HepG2 (cell line): ENCODE data around the gene PRKAG3. TPM values are rescaled to one million over a fixed set of nuclear protein-coding genes. Genes with fewer than 3 reads are reported as not detected.

Source experiments
- ATAC-seq: fragments of 200-7000 bp; cut with Tn5 transposase; 3 replicates; pipeline ENCODE4 v1.9.1; 2020; ENCODE audit warnings: mild to moderate bottlenecking, moderate library complexity
- BruUV-seq: library from RNA; stranded (reverse); fragments of 400-500 nt; replicated peaks from 2 replicates; lab custom pipeline; 2021; lab: Mats Ljungman, UMichigan
- CTCF ChIA-PET: fragments of 300-600 bp; formaldehyde crosslinking; extraction: SDS; loops from one replicate; lab custom pipeline; 2021; ENCODE audit warnings: low total read pairs, inconsistent platforms, low intra/inter-chr PET ratio; lab: Yijun Ruan, JAX
- POLR2A ChIA-PET: fragments of 350-600 bp; sonication (Branson Sonifier 250); formaldehyde crosslinking; loops from one replicate; lab custom pipeline; 2020; ENCODE audit warnings: antibody characterized with exemption, inconsistent platforms; lab: Yijun Ruan, JAX
- DNase-seq: peaks from one replicate; pipeline ENCODE4 v3.0.0-alpha.2; 2015; ENCODE audit warnings: low spot score
- FAIRE-seq: peaks from 3 replicates; lab custom pipeline; 2011; peaks lifted over from hg19 to GRCh38; lab: Jason Lieb, UNC
- H2AFZ ChIP-seq: one replicate; pipeline ENCODE4 v1.6.1; 2011; ENCODE audit warnings: low read length, inconsistent platforms
- H3K27ac ChIP-seq: fragments of 300-600 bp; 3 replicates; pipeline ENCODE4 v1.8.0; 2011; ENCODE audit warnings: mixed run types, mild to moderate bottlenecking, mixed read lengths, low read length, inconsistent platforms; ENCODE audit not compliant: insufficient read depth; ENCODE audit errors: extremely low read length
- H3K27me3 ChIP-seq, 2 experiments: fragments of 200-600 bp in 1 of 2; 2 replicates in 1 of 2; 3 replicates in 1 of 2; pipeline versions ENCODE4 v1.6.0 to v1.8.0; 2011; ENCODE audit warnings: low read length in 2 of 2, mild to moderate bottlenecking in 2 of 2, moderate library complexity in 2 of 2, inconsistent platforms in 1 of 2; ENCODE audit not compliant: insufficient read depth in 2 of 2, control insufficient read depth in 1 of 2
- H3K36me3 ChIP-seq, 2 experiments: fragments of 200-600 bp in 1 of 2; replicated peaks in 1 of 2; 2 replicates in 1 of 2; 3 replicates in 1 of 2; pipeline versions ENCODE4 v1.5.1 to v1.8.0; 2011; ENCODE audit warnings: low read length in 2 of 2, inconsistent platforms in 1 of 2; ENCODE audit not compliant: insufficient read depth in 2 of 2, control insufficient read depth in 1 of 2
- H3K4me1 ChIP-seq: 2 replicates; pipeline ENCODE4 v1.5.1; 2012; ENCODE audit warnings: low read length, inconsistent platforms; ENCODE audit not compliant: insufficient read depth
- H3K4me2 ChIP-seq: 2 replicates; pipeline ENCODE4 v1.6.0; 2011; ENCODE audit warnings: low read depth, low read length, inconsistent platforms
- H3K4me3 ChIP-seq, 3 experiments: fragments of 200-600 bp in 1 of 3; sonication (generic), shearing (Covaris generic) in 1 of 3; replicated peaks in 1 of 3; 2 replicates each; pipeline ENCODE4 v1.5.1; 2011 to 2016; ENCODE audit warnings: low read length in 3 of 3, inconsistent platforms in 2 of 3, low read depth in 2 of 3, mild to moderate bottlenecking in 2 of 3, control low read depth in 1 of 3, mixed read lengths in 1 of 3; ENCODE audit not compliant: insufficient read depth in 1 of 3
- H3K79me2 ChIP-seq: one replicate; pipeline ENCODE4 v1.6.1; 2011; ENCODE audit warnings: low read length, inconsistent platforms; ENCODE audit not compliant: insufficient read depth
- H3K9ac ChIP-seq: 2 replicates; pipeline ENCODE4 v1.6.0; 2011; ENCODE audit warnings: mild to moderate bottlenecking, low read depth, low read length, inconsistent platforms; ENCODE audit not compliant: insufficient read depth
- H3K9me3 ChIP-seq: 2 replicates; pipeline ENCODE4 v1.5.1; 2012; ENCODE audit warnings: mild to moderate bottlenecking, low read length
- H4K20me1 ChIP-seq: 2 replicates; pipeline ENCODE4 v1.6.0; 2011; ENCODE audit warnings: inconsistent platforms, mild to moderate bottlenecking, low read length, moderate library complexity; ENCODE audit not compliant: insufficient read depth
- EZH2 ChIP-seq: conservative IDR thresholded peaks from 2 replicates; pipeline ENCODE4 v1.6.1; 2012; ENCODE audit warnings: mild to moderate bottlenecking, low read depth, low read length, moderate library complexity
- TBX3 ChIP-seq: fragments of 450-650 bp; IDR thresholded peaks from 2 replicates; pipeline ENCODE4 v1.6.1; 2017; ENCODE audit warnings: antibody characterized with exemption, mild to moderate bottlenecking, inconsistent platforms, borderline replicate concordance
- ZFAT ChIP-seq: sonication (generic); formaldehyde crosslinking; conservative IDR thresholded peaks from 2 replicates; pipeline ENCODE4 v1.8.1; 2023; ENCODE audit warnings: missing genetic modification reagents, inconsistent platforms
- ZNF224 ChIP-seq: sonication (generic); formaldehyde crosslinking; IDR thresholded peaks from 2 replicates; pipeline ENCODE4 v1.5.0; 2020; ENCODE audit warnings: mild to moderate bottlenecking, missing genetic modification reagents
- ZNF253 ChIP-seq: sonication (generic); formaldehyde crosslinking; IDR thresholded peaks from 2 replicates; pipeline ENCODE4 v1.8.0; 2022; ENCODE audit warnings: mild to moderate bottlenecking, missing genetic modification reagents, borderline replicate concordance
- ZNF609 ChIP-seq: sonication (generic); formaldehyde crosslinking; IDR thresholded peaks from 2 replicates; pipeline ENCODE4 v1.4.0; 2020; ENCODE audit warnings: mild to moderate bottlenecking, missing genetic modification reagents, borderline replicate concordance
- ZNF670 ChIP-seq: sonication (generic); formaldehyde crosslinking; IDR thresholded peaks from 2 replicates; pipeline ENCODE4 v1.8.0; 2022; ENCODE audit warnings: mild to moderate bottlenecking, missing genetic modification reagents, borderline replicate concordance
- ZNF800 ChIP-seq: sonication (generic); formaldehyde crosslinking; IDR thresholded peaks from 2 replicates; pipeline ENCODE4 v1.4.0; 2020; ENCODE audit warnings: missing genetic modification reagents
- WGBS: methylation state at CpG from one replicate; pipeline ENCODE4 v1.1.6; 2017; ENCODE audit warnings: low lambda C conversion rate; 5-methylcytosine and 5-hydroxymethylcytosine counted together
- in situ Hi-C: cut with HindIII; loops from 2 replicates; pipeline ENCODE4 v1.10.0; 2017; ENCODE audit warnings: low pct_unique_long_range_greater_than_20kb; ENCODE audit not compliant: extremely low pct_ligation_motif_present
- intact Hi-C: fragments of 100-400 bp; cut with micrococcal nuclease; formaldehyde crosslinking; loops from one replicate; pipeline ENCODE4 v1.10.0; 2022; ENCODE audit not compliant: unreplicated experiment
- polyA plus RNA-seq, 8 experiments: library from polyadenylated mRNA; depleted of rRNA in 3 of 8; stranded (reverse) in 7 of 8; unstranded in 1 of 8; fragments of >200 nt; fragmentation: Illumina TruSeq in 4 of 8; extraction: Trizol in 4 of 8; gene quantifications; 2 replicates each; pipeline versions ENCODE4 v1.2.1 to v1.2.3, GENCODE V29; 2011 to 2016; ENCODE audit warnings: low read depth in 4 of 8, missing spikeins in 1 of 8, mixed read lengths in 1 of 8; ENCODE audit not compliant: insufficient read depth in 1 of 8
- total RNA-seq, 5 experiments: library from RNA; depleted of rRNA; stranded (reverse); fragments of >200 nt; fragmentation: Illumina TruSeq; extraction: Trizol; gene quantifications; 2 replicates each; pipeline ENCODE4 v1.2.3, GENCODE V29; 2016; ENCODE audit warnings: low read depth in 1 of 5

The PRKAG3 gene
- total and polyA plus RNA-seq, 2 of the 13 experiments (the other 11 are each of a cell fraction or from before 2014, with no cell fraction given) = not detected

- TF ChIP-seq ZNF609 (CRISPR knock-in tag) (no peak), ZNF800 (CRISPR knock-in tag) (0 out of 2 replicates have a peak, but pooled peaks have one; percentile 43), TBX3 (no peak)
- TF ChIP-seq, all 625 proteins: peak for 5
Measured at GRCh38 chr2:218858671-218859555, 27.3 kb upstream of the PRKAG3 start (continued).

GRCh38 chr2:218858138-218858445 is 26.5 kb upstream of the PRKAG3 start:
- Histone ChIP-seq H3K27ac (no peak overlapping the region), H3K9me3 (no peaks in the 10 kb centered on the region), H3K36me3 (no peaks in the 10 kb centered on the region), H3K27me3 (peaks cover 18 to 89% of the 10 kb centered on the region in 2 experiments), H3K4me1 (peaks cover 32% of the 10 kb centered on the region), H4K20me1 (no peaks in the 10 kb centered on the region; the same call in 1 of the 2 replicates), H3K4me3 (no peak overlapping the region), H3K9ac (no peak overlapping the region), H3K4me2 (no peak overlapping the region), H3K79me2 (no peaks in the 10 kb centered on the region), H2AFZ (no peak overlapping the region)
- CTCF ChIA-PET = no interaction called here
- FAIRE-seq (no peak), DNase-seq (no peak), ATAC-seq (no peak)
- BruUV-seq = no TSS peak
- 9% methylated on average over 1 of the region's 1 CpG for WGBS
- intact Hi-C loops (no loop called here), in situ Hi-C loops (no loop called here)
- no peak for TF ChIP-seq ZFAT (CRISPR knock-in tag)
- TF ChIP-seq ZNF224 (CRISPR knock-in tag) = no peak
- no peak for TF ChIP-seq ZNF253 (CRISPR knock-in tag)
- TF ChIP-seq EZH2 = 0 out of 2 replicates have a peak, but pooled peaks have one; percentile 3
- no peak for TF ChIP-seq ZNF670
- POLR2A ChIA-PET = no interaction called here
